GM19025 (cell line): ENCODE results near the gene OR2A12.
"Not testable (repeated sequence)": the region's sequence is repeated elsewhere in the genome, so short reads cannot be mapped to it uniquely, and the experiment has no call there.

Experiments used
- ATAC-seq: cut with Tn5 transposase; IDR thresholded peaks from one replicate; pipeline ENCODE4 v1.9.1; 2021; ENCODE audit warnings: mild to moderate bottlenecking, low read depth, moderate library complexity; ENCODE audit not compliant: unreplicated experiment

Gene OR2A12

GRCh38 chr7:144113651-144114050 is 27.6 kb downstream of the OR2A12 start:
- ATAC-seq: no peak

DNA sequence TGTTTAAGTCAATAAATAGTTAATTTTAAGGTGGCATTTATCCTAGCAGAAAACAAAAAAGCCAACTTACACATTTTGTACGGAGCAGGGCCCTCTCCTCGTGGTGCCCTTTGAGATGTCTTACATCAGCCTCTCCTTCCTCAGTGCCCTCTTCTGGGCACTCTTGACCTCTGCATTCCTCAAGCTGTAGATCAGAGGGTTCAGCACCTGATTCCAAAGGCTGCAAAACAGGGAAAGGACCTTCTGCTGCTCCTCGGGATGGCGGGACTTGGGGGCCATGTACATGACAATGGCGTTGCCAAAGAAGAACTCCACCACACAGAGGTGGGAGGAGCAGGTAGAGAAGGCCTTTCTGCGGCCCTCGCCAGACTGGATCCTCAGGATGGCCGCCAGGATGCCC is 32.3 kb downstream of the OR2A12 start:
- ATAC-seq: no peak

- ATAC-seq: no peak
These were observed 36.8 kb downstream of the OR2A12 start, which contains the start of gene OR2A14 for GRCh38 chr7:144122876-144123275. Gene OR2A14 (plus strand): TSS chr7:144123176. CDS start chr7:144129113, 5,937 bp downstream.

GRCh38 chr7:144127714-144128334 is 41.7 kb downstream of the OR2A12 start:
- peak; percentile 98 for ATAC-seq

- not testable (repeated sequence) for ATAC-seq
These were observed 43.5 kb downstream of the OR2A12 start for GRCh38 chr7:144129601-144130000.

DNA sequence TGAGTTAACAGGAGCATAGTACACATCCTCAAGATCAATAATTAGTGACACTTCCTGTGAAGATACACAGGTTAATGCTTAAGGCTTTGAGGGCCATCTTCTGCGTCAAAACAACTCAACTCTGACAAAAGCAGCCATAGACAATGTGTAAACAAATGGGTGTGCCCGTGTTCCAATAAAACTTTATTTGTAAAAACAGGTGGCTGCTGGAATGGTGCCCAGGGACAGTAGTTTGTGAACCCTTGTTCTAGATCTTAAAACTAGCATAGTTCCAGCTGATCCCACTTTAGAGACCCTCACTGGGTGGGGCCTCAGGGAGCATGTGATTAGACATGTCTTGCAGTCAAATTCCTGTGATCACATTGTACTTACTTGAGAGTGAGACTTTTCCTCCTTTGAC is 44.7 kb downstream of the OR2A12 start:
- ATAC-seq: no peak

- ATAC-seq: no peak
These were observed 46.2 kb downstream of the OR2A12 start for GRCh38 chr7:144132262-144132661.

GRCh38 chr7:144133307-144133706 is 47.2 kb downstream of the OR2A12 start:
- no peak for ATAC-seq

- no peak for ATAC-seq
These were observed 48.0 kb downstream of the OR2A12 start for GRCh38 chr7:144134116-144134515.

GRCh38 chr7:144137501-144137900 is 51.4 kb downstream of the OR2A12 start:
- no peak for ATAC-seq

- no peak for ATAC-seq
These were observed 56.1 kb downstream of the OR2A12 start for GRCh38 chr7:144142187-144142586.

GRCh38 chr7:144144426-144144825 is 58.3 kb downstream of the OR2A12 start:
- ATAC-seq: no peak

- no peak for ATAC-seq
These were observed 62.2 kb downstream of the OR2A12 start for GRCh38 chr7:144148224-144148827.
